ENCODE measurements around the gene CNPPD1.
A peak's percentile ranks its signal among the peaks of the same experiment; 100 is the strongest.

Gene CNPPD1

GRCh38 chr2:219218732-219219701, 42.3 kb upstream of the CNPPD1 start, which contains the start of gene ABCB6:
ABCB6 (minus strand) TSS chr2:219218958; CDS start chr2:219218673, 285 bp downstream.
- DNase-seq (ENCODE audit: low read depth in 2 of 2), result peak; percentile 92 to 98
- TF ChIP-seq CTCF (IDR thresholded peaks at IDR 0.05; ENCODE audit: low read depth, low read length), result no peak
- peak within 1 kb of the TSS; percentile 59 to 64 for H3K4me3 ChIP-seq (replicated peaks in 1 of 2; ENCODE audit: low read depth in 2 of 2, low read length in 2 of 2)

- peak; percentile 80 to 82 for DNase-seq (ENCODE audit: low read depth in 2 of 2)
- peak overlapping the region; percentile 59 to 64 for H3K4me3 ChIP-seq (replicated peaks in 1 of 2; ENCODE audit: low read depth in 2 of 2, low read length in 2 of 2)
- no peak for TF ChIP-seq CTCF (IDR thresholded peaks at IDR 0.05; ENCODE audit: low read depth, low read length)
These were observed 41.5 kb upstream of the CNPPD1 start for GRCh38 chr2:219218217-219218731.

GRCh38 chr2:219216535-219216915, 39.8 kb upstream of the CNPPD1 start:
- DNase-seq (ENCODE audit: low read depth in 2 of 2), result no peak
- no peak overlapping the region for H3K4me3 ChIP-seq (replicated peaks in 1 of 2; ENCODE audit: low read depth in 2 of 2, low read length in 2 of 2)
- TF ChIP-seq CTCF (IDR thresholded peaks at IDR 0.05; ENCODE audit: low read depth, low read length), result no peak

- H3K4me3 ChIP-seq (replicated peaks in 1 of 2; ENCODE audit: low read depth in 2 of 2, low read length in 2 of 2), result no peak overlapping the region
- TF ChIP-seq CTCF (IDR thresholded peaks at IDR 0.05; ENCODE audit: low read depth, low read length), result no peak
- DNase-seq (ENCODE audit: low read depth in 2 of 2), result no peak
These were observed 39.3 kb upstream of the CNPPD1 start for GRCh38 chr2:219215871-219216534.

- no peak overlapping the region for H3K4me3 ChIP-seq (replicated peaks in 1 of 2; ENCODE audit: low read depth in 2 of 2, low read length in 2 of 2)
- DNase-seq (ENCODE audit: low read depth in 2 of 2), result no peak
- TF ChIP-seq CTCF (IDR thresholded peaks at IDR 0.05; ENCODE audit: low read depth, low read length), result no peak
These were observed 38.1 kb upstream of the CNPPD1 start for GRCh38 chr2:219214786-219215185.

GRCh38 chr2:219214141-219214540, 37.4 kb upstream of the CNPPD1 start:
- no peak overlapping the region for H3K4me3 ChIP-seq (replicated peaks in 1 of 2; ENCODE audit: low read depth in 2 of 2, low read length in 2 of 2)
- no peak for DNase-seq (ENCODE audit: low read depth in 2 of 2)
- no peak for TF ChIP-seq CTCF (IDR thresholded peaks at IDR 0.05; ENCODE audit: low read depth, low read length)
